ENCODE measurements around the gene SLC5A10.
"Not testable (repeated sequence)": the region's sequence is repeated elsewhere in the genome, so short reads cannot be mapped to it uniquely, and the experiment has no call there.

GRCh38 chr17:19062718-19063325 lies 110.9 kb downstream of the SLC5A10 start:
- not testable (repeated sequence) for TF ChIP-seq CTCF (IDR thresholded peaks at IDR 0.05; ENCODE audit: borderline replicate concordance, extremely low read depth, low read length, poor library complexity, severe bottlenecking); EZH2 (IDR thresholded peaks at IDR 0.05; ENCODE audit: borderline replicate concordance, low read depth, low read length, severe bottlenecking)

All from DND-41 (cell line).